Rectal smooth muscle tissue (tissue), 1 donor: ENCODE data around the gene ADD3.

Source experiments
- H3K27ac ChIP-seq: one replicate; pipeline ENCODE4 v1.7.0; 2013; ENCODE audit warnings: low read depth, low read length, inconsistent platforms
- H3K27me3 ChIP-seq: one replicate; pipeline ENCODE4 v1.7.0; 2013; ENCODE audit warnings: low read length; ENCODE audit not compliant: control insufficient read depth, insufficient read depth
- H3K36me3 ChIP-seq: one replicate; pipeline ENCODE4 v1.7.0; 2013; ENCODE audit warnings: low read length; ENCODE audit not compliant: control insufficient read depth, insufficient read depth
- H3K4me1 ChIP-seq: one replicate; pipeline ENCODE4 v1.7.0; 2013; ENCODE audit warnings: low read length; ENCODE audit not compliant: control insufficient read depth, insufficient read depth
- H3K4me3 ChIP-seq: one replicate; pipeline ENCODE4 v1.7.0; 2013; ENCODE audit warnings: low read length
- H3K9ac ChIP-seq: one replicate; pipeline ENCODE4 v1.7.0; 2013; ENCODE audit warnings: low read length

Gene ADD3

GRCh38 chr10:110163841-110164240 is 156.1 kb downstream of the ADD3 start:
- Histone ChIP-seq H3K27ac (no peak overlapping the region), H3K4me3 (no peak overlapping the region), H3K27me3 (peaks cover 3% of the 10 kb centered on the region), H3K9ac (no peak overlapping the region), H3K36me3 (no peaks in the 10 kb centered on the region), H3K4me1 (no peaks in the 10 kb centered on the region)

- H3K9ac ChIP-seq: no peak overlapping the region
- H3K4me3 ChIP-seq: no peak overlapping the region
- no peaks in the 10 kb centered on the region for H3K4me1 ChIP-seq
- no peaks in the 10 kb centered on the region for H3K36me3 ChIP-seq
- H3K27me3 ChIP-seq: peaks cover 10% of the 10 kb centered on the region
- H3K27ac ChIP-seq: no peak overlapping the region
Observed at GRCh38 chr10:110165239-110165638, 157.5 kb downstream of the ADD3 start.

GRCh38 chr10:110167149-110167548 is 159.4 kb downstream of the ADD3 start:
- Histone ChIP-seq H3K27me3 (peaks cover 10% of the 10 kb centered on the region), H3K9ac (no peak overlapping the region), H3K27ac (no peak overlapping the region), H3K36me3 (no peaks in the 10 kb centered on the region), H3K4me1 (no peaks in the 10 kb centered on the region), H3K4me3 (no peak overlapping the region)

GRCh38 chr10:110168601-110169481 is 161.1 kb downstream of the ADD3 start:
- Histone ChIP-seq H3K4me3 (no peak overlapping the region), H3K9ac (no peak overlapping the region), H3K4me1 (no peaks in the 10 kb centered on the region), H3K27me3 (peaks cover 10% of the 10 kb centered on the region), H3K36me3 (no peaks in the 10 kb centered on the region), H3K27ac (no peak overlapping the region)

GRCh38 chr10:110169586-110169985 is 161.8 kb downstream of the ADD3 start:
- Histone ChIP-seq H3K27ac (no peak overlapping the region), H3K27me3 (peaks cover 10% of the 10 kb centered on the region), H3K4me3 (no peak overlapping the region), H3K4me1 (no peaks in the 10 kb centered on the region), H3K36me3 (no peaks in the 10 kb centered on the region), H3K9ac (no peak overlapping the region)

- Histone ChIP-seq H3K4me1 (no peaks in the 10 kb centered on the region), H3K4me3 (no peak overlapping the region), H3K27me3 (peaks cover 10% of the 10 kb centered on the region), H3K9ac (no peak overlapping the region), H3K27ac (no peak overlapping the region), H3K36me3 (no peaks in the 10 kb centered on the region)
Observed at GRCh38 chr10:110170142-110170971, 162.6 kb downstream of the ADD3 start.

- Histone ChIP-seq H3K4me1 (no peaks in the 10 kb centered on the region), H3K9ac (no peak overlapping the region), H3K27me3 (peaks cover 7% of the 10 kb centered on the region), H3K27ac (no peak overlapping the region), H3K36me3 (no peaks in the 10 kb centered on the region), H3K4me3 (no peak overlapping the region)
Observed at GRCh38 chr10:110171032-110171431, 163.2 kb downstream of the ADD3 start.

- no peak overlapping the region for H3K27ac ChIP-seq
- peaks cover 7% of the 10 kb centered on the region for H3K27me3 ChIP-seq
- H3K4me1 ChIP-seq: no peaks in the 10 kb centered on the region
- H3K4me3 ChIP-seq: no peak overlapping the region
- no peak overlapping the region for H3K9ac ChIP-seq
- H3K36me3 ChIP-seq: no peaks in the 10 kb centered on the region
Observed at GRCh38 chr10:110172155-110172554, 164.4 kb downstream of the ADD3 start.

GRCh38 chr10:110174201-110174600 is 166.4 kb downstream of the ADD3 start:
- Histone ChIP-seq H3K27me3 (peaks cover 3% of the 10 kb centered on the region), H3K4me1 (no peaks in the 10 kb centered on the region), H3K27ac (no peak overlapping the region), H3K9ac (no peak overlapping the region), H3K4me3 (no peak overlapping the region), H3K36me3 (no peaks in the 10 kb centered on the region)

- H3K9ac ChIP-seq: no peak overlapping the region
- H3K27me3 ChIP-seq: peaks cover under 1% of the 10 kb centered on the region
- H3K36me3 ChIP-seq: no peaks in the 10 kb centered on the region
- no peaks in the 10 kb centered on the region for H3K4me1 ChIP-seq
- no peak overlapping the region for H3K4me3 ChIP-seq
- H3K27ac ChIP-seq: no peak overlapping the region
Observed at GRCh38 chr10:110174816-110175215, 167.0 kb downstream of the ADD3 start.

- no peak overlapping the region for H3K4me3 ChIP-seq
- H3K4me1 ChIP-seq: no peaks in the 10 kb centered on the region
- no peaks in the 10 kb centered on the region for H3K27me3 ChIP-seq
- H3K27ac ChIP-seq: no peak overlapping the region
- no peaks in the 10 kb centered on the region for H3K36me3 ChIP-seq
- no peak overlapping the region for H3K9ac ChIP-seq
Observed at GRCh38 chr10:110175406-110175805, 167.6 kb downstream of the ADD3 start.

GRCh38 chr10:110176141-110177030 is 168.6 kb downstream of the ADD3 start:
- H3K27me3 ChIP-seq: no peaks in the 10 kb centered on the region
- no peak overlapping the region for H3K4me3 ChIP-seq
- no peaks in the 10 kb centered on the region for H3K36me3 ChIP-seq
- H3K27ac ChIP-seq: no peak overlapping the region
- H3K4me1 ChIP-seq: no peaks in the 10 kb centered on the region
- H3K9ac ChIP-seq: no peak overlapping the region
